ENCODE measurements around the gene ERCC1. TPM values are rescaled to one million over a fixed set of nuclear protein-coding genes. Genes with fewer than 3 reads are reported as not detected.

ERCC1 gene
- total and polyA plus RNA-seq, 2 of the 13 experiments (the other 11 are each of a cell fraction or from before 2014, with no cell fraction given): 40.0 to 66.4 TPM

DNA sequence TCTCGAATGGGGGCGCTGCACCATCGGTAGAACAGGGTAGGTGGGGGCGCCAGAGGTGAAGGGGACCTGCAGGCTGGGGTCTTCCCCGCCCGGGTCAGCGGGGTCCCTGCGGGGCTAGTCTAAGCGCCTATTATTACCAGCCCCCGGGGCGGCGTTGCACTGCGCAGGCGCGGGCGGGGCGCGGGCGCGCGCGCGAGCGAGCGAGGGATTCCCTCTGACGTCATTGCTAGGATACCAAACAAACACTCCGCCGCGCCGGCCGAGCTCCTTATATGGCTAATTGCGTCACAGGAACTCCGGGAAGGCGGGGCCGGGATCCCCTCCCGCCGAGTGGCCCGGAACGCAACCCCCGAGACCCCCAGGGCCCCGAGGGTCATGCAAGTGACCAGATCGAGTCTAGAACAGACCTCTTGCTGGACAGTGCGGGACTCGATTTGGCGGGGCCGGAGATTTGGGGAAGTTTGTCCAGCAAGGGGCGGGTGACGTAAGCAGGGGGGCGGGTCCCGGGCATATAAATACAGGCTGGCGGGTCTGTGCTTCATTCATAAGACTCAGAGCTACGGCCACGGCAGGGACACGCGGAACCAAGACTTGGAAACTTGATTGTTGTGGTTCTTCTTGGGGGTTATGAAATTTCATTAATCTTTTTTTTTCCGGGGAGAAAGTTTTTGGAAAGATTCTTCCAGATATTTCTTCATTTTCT, 43.9 kb upstream of the ERCC1 start, which contains the start of gene FOSB (continued):
- TF ChIP-seq, protein P1, sequence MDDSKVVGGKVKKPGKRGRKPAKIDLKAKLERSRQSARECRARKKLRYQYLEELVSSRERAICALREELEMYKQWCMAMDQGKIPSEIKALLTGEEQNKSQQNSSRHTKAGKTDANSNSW (CRISPR knock-in tag; IDR thresholded peaks at IDR 0.05; ENCODE audit: borderline replicate concordance): no peak
- TF ChIP-seq, protein P2, sequence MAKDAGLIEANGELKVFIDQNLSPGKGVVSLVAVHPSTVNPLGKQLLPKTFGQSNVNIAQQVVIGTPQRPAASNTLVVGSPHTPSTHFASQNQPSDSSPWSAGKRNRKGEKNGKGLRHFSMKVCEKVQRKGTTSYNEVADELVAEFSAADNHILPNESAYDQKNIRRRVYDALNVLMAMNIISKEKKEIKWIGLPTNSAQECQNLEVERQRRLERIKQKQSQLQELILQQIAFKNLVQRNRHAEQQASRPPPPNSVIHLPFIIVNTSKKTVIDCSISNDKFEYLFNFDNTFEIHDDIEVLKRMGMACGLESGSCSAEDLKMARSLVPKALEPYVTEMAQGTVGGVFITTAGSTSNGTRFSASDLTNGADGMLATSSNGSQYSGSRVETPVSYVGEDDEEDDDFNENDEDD (CRISPR knock-in tag; IDR thresholded peaks at IDR 0.05; ENCODE audit: borderline replicate concordance): peak; percentile 24; the same call in 1 of the 2 replicates
- TF ChIP-seq, protein P3, sequence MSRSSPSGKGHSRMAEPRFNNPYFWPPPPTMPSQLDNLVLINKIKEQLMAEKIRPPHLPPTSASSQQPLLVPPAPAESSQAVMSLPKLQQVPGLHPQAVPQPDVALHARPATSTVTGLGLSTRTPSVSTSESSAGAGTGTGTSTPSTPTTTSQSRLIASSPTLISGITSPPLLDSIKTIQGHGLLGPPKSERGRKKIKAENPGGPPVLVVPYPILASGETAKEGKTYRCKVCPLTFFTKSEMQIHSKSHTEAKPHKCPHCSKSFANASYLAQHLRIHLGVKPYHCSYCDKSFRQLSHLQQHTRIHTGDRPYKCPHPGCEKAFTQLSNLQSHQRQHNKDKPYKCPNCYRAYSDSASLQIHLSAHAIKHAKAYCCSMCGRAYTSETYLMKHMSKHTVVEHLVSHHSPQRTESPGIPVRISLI (CRISPR knock-in tag; IDR thresholded peaks at IDR 0.05; ENCODE audit: borderline replicate concordance): no peak
- TF ChIP-seq FOXK1 (CRISPR knock-in tag; IDR thresholded peaks at IDR 0.05; ENCODE audit: borderline replicate concordance, low read depth) (peak; percentile 78; the same call in 1 of the 2 replicates), ZNF766 (CRISPR knock-in tag; IDR thresholded peaks at IDR 0.05; ENCODE audit: borderline replicate concordance) (no peak), ZNF143 (CRISPR knock-in tag; IDR thresholded peaks at IDR 0.05) (no peak), CENPX (CRISPR knock-in tag; IDR thresholded peaks at IDR 0.05) (no peak), BRD4 (CRISPR knock-in tag; IDR thresholded peaks at IDR 0.05) (no peak), XRCC5 (optimal IDR thresholded peaks at IDR 0.05; ENCODE audit: low read length) (no peak), NR2C2 (CRISPR knock-in tag; IDR thresholded peaks at IDR 0.05; ENCODE audit: borderline replicate concordance) (no peak), SNRNP70 (IDR thresholded peaks at IDR 0.05; ENCODE audit: low read depth, low read length) (no peak)
- TF ChIP-seq, protein P4, sequence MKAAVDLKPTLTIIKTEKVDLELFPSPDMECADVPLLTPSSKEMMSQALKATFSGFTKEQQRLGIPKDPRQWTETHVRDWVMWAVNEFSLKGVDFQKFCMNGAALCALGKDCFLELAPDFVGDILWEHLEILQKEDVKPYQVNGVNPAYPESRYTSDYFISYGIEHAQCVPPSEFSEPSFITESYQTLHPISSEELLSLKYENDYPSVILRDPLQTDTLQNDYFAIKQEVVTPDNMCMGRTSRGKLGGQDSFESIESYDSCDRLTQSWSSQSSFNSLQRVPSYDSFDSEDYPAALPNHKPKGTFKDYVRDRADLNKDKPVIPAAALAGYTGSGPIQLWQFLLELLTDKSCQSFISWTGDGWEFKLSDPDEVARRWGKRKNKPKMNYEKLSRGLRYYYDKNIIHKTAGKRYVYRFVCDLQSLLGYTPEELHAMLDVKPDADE (CRISPR knock-in tag; IDR thresholded peaks at IDR 0.05): no peak
- TF ChIP-seq, protein P5, sequence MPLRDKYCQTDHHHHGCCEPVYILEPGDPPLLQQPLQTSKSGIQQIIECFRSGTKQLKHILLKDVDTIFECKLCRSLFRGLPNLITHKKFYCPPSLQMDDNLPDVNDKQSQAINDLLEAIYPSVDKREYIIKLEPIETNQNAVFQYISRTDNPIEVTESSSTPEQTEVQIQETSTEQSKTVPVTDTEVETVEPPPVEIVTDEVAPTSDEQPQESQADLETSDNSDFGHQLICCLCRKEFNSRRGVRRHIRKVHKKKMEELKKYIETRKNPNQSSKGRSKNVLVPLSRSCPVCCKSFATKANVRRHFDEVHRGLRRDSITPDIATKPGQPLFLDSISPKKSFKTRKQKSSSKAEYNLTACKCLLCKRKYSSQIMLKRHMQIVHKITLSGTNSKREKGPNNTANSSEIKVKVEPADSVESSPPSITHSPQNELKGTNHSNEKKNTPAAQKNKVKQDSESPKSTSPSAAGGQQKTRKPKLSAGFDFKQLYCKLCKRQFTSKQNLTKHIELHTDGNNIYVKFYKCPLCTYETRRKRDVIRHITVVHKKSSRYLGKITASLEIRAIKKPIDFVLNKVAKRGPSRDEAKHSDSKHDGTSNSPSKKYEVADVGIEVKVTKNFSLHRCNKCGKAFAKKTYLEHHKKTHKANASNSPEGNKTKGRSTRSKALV (CRISPR knock-in tag; IDR thresholded peaks at IDR 0.05): no peak
- TF ChIP-seq, protein P6, sequence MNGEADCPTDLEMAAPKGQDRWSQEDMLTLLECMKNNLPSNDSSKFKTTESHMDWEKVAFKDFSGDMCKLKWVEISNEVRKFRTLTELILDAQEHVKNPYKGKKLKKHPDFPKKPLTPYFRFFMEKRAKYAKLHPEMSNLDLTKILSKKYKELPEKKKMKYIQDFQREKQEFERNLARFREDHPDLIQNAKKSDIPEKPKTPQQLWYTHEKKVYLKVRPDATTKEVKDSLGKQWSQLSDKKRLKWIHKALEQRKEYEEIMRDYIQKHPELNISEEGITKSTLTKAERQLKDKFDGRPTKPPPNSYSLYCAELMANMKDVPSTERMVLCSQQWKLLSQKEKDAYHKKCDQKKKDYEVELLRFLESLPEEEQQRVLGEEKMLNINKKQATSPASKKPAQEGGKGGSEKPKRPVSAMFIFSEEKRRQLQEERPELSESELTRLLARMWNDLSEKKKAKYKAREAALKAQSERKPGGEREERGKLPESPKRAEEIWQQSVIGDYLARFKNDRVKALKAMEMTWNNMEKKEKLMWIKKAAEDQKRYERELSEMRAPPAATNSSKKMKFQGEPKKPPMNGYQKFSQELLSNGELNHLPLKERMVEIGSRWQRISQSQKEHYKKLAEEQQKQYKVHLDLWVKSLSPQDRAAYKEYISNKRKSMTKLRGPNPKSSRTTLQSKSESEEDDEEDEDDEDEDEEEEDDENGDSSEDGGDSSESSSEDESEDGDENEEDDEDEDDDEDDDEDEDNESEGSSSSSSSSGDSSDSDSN (CRISPR knock-in tag; IDR thresholded peaks at IDR 0.05): no peak
- TF ChIP-seq, protein P7, sequence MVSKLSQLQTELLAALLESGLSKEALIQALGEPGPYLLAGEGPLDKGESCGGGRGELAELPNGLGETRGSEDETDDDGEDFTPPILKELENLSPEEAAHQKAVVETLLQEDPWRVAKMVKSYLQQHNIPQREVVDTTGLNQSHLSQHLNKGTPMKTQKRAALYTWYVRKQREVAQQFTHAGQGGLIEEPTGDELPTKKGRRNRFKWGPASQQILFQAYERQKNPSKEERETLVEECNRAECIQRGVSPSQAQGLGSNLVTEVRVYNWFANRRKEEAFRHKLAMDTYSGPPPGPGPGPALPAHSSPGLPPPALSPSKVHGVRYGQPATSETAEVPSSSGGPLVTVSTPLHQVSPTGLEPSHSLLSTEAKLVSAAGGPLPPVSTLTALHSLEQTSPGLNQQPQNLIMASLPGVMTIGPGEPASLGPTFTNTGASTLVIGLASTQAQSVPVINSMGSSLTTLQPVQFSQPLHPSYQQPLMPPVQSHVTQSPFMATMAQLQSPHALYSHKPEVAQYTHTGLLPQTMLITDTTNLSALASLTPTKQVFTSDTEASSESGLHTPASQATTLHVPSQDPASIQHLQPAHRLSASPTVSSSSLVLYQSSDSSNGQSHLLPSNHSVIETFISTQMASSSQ (IDR thresholded peaks at IDR 0.05; ENCODE audit: low read depth): 0 out of 2 replicates have a peak, but pooled peaks have one; percentile 19
- TF ChIP-seq, protein P7 (CRISPR knock-in tag; IDR thresholded peaks at IDR 0.05; ENCODE audit: borderline replicate concordance): no peak
